Measurements from ENCODE around the gene FGF4. TPM values are rescaled to one million over a fixed set of nuclear protein-coding genes. Genes with fewer than 3 reads are reported as not detected.

FGF4 gene
- total RNA-seq, 1 donor from 2014 or later = not detected

DNA sequence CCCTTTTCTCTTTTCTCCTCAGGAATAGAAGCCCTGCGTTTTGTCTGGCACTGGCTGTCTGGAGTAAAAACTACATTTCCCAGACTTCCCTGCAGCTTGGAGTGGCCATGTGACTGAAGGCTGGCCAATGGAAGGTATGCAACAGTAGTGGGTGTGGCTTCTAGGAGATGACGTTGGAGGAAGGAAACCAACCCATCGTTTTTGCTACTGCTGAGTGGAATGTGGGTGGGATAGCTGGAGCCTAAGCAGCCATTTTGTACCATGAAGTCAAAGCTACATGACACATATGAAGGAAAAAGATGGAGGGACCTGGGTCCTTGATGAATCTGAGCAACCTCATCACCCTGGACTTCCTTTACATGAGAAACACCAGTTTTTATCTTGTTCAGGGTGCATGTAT lies 24.4 kb upstream of the FGF4 start:
- TF ChIP-seq, protein P1, sequence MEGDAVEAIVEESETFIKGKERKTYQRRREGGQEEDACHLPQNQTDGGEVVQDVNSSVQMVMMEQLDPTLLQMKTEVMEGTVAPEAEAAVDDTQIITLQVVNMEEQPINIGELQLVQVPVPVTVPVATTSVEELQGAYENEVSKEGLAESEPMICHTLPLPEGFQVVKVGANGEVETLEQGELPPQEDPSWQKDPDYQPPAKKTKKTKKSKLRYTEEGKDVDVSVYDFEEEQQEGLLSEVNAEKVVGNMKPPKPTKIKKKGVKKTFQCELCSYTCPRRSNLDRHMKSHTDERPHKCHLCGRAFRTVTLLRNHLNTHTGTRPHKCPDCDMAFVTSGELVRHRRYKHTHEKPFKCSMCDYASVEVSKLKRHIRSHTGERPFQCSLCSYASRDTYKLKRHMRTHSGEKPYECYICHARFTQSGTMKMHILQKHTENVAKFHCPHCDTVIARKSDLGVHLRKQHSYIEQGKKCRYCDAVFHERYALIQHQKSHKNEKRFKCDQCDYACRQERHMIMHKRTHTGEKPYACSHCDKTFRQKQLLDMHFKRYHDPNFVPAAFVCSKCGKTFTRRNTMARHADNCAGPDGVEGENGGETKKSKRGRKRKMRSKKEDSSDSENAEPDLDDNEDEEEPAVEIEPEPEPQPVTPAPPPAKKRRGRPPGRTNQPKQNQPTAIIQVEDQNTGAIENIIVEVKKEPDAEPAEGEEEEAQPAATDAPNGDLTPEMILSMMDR (IDR thresholded peaks at IDR 0.05) = no peak
- H3K27ac ChIP-seq = no peak overlapping the region
- H3K9me3 ChIP-seq = no peaks in the 10 kb centered on the region
- H3K27me3 ChIP-seq = no peaks in the 10 kb centered on the region
- H3K36me3 ChIP-seq = no peaks in the 10 kb centered on the region
- intact Hi-C loops (cut with DNase I) = no loop called here
- H3K4me1 ChIP-seq = no peaks in the 10 kb centered on the region
- H3K4me3 ChIP-seq = no peak overlapping the region
- no peak for DNase-seq (ENCODE audit: low spot score in 2 of 2)

DNA sequence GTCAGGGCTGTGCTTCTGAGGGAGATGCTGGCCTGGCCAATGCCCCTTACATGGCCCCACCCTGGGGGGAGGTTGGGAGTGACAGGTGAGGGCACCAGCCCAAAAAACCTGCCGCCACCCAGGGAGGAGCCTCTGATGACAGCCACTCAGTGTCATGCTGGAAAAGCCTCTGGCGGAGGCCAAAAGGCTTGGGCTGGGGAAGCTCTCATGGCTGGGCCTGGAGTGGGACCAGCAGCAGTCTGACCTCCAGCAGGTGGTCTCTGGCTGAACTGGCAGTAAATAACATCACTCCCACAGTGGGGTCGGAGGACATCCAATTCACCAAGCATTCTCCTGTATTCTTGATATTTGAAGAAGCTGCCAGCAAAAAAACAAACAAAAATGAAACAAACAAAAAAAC lies 24.0 kb upstream of the FGF4 start:
- Histone ChIP-seq H3K9me3 (no peaks in the 10 kb centered on the region), H3K36me3 (no peaks in the 10 kb centered on the region), H3K27ac (no peak overlapping the region), H3K4me3 (no peak overlapping the region), H3K27me3 (no peaks in the 10 kb centered on the region), H3K4me1 (no peaks in the 10 kb centered on the region)
- intact Hi-C loops (cut with DNase I) = no loop called here
- DNase-seq (ENCODE audit: low spot score in 2 of 2) = no peak
- TF ChIP-seq, protein P1 (IDR thresholded peaks at IDR 0.05) = no peak

DNA sequence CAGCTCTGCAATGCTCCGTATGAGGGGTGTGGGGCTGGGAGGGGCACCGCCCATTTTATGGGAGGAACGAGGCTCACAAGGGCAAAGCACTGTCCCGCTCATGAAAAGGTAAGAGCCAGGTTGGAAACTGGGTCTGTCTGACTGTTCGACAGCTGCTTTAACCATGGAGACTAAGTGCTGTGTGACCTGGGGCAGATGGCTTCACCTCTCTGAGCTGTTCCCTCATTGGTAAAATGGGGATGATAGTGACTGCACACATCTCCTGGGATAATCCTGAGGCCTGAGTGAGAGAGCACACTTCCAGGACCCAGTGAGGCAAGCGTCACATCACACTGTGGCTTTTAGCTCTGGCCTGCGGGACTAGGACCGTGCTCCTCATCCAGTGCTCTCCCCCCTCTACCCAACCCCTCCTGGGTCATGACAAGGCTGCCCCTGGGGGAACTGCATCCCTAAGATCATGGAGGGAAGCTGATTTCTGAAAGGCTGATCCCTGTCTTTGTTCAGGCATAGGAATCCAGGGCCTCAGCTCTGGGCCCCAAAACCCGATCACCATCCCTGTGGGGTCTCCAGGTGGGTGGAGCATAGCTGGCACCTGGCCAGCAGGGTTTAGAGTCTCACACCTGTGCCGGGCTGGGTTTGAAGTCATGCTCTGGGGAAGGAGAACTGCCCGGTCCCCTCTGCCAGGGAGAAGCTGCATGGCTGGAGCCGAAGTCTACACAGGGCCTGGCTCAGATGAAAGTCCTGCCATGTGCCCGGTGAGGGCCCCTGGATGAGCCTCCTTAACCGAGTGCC lies 22.8 kb upstream of the FGF4 start:
- intact Hi-C loops (cut with DNase I) = no loop called here
- Histone ChIP-seq H3K27ac (no peak overlapping the region), H3K27me3 (no peaks in the 10 kb centered on the region), H3K9me3 (no peaks in the 10 kb centered on the region), H3K4me1 (no peaks in the 10 kb centered on the region), H3K4me3 (no peak overlapping the region), H3K36me3 (no peaks in the 10 kb centered on the region)
- no peak for DNase-seq (ENCODE audit: low spot score in 2 of 2)
- TF ChIP-seq, protein P1 (IDR thresholded peaks at IDR 0.05) = no peak

DNA sequence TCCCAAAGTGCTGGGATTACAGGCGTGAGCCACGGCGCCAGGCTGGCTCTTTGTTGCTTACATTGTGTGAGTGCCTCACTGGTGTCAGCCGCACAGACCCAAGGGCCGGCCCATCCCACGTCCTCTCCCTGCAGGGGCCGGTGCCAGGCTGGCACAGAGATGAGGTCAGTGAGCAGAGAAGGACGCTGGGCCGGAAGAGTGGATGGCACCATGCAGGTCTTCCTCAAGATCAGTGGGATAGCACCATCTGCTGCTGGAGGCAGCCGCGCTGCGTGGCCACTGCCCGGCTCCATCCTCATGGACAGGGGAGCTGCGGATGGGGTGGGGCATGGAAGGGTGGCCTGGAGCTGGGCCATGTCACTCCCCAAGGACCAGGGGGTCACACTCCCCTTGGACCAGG lies 22.0 kb upstream of the FGF4 start:
- H3K4me1 ChIP-seq = no peaks in the 10 kb centered on the region
- TF ChIP-seq, protein P1 (IDR thresholded peaks at IDR 0.05) = no peak
- DNase-seq (ENCODE audit: low spot score in 2 of 2) = no peak
- H3K27me3 ChIP-seq = no peaks in the 10 kb centered on the region
- no peaks in the 10 kb centered on the region for H3K36me3 ChIP-seq
- H3K4me3 ChIP-seq = no peak overlapping the region
- H3K27ac ChIP-seq = no peak overlapping the region
- H3K9me3 ChIP-seq = no peaks in the 10 kb centered on the region
- intact Hi-C loops (cut with DNase I) = no loop called here

DNA sequence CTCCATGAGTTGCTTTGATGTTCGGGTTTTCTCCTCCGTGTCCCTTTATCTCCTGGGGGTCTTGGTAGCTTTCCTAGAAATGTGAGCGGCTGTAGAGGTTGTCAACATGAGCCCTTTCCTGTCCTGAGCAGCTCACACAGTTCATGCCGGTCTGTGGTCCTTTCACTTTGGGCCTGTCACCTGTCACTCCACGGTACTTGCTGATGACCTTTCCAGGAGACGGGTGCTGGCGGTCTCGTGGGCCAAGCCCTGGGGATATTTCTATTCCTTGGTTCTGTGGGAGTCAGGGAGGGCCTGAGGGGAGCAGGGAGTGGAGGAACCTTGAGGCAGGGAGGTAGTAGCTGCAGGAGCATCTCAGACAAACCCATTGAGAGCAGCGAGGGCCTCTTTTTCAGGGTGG lies 20.9 kb upstream of the FGF4 start:
- no peaks in the 10 kb centered on the region for H3K4me1 ChIP-seq
- DNase-seq (ENCODE audit: low spot score in 2 of 2) = no peak
- H3K9me3 ChIP-seq = no peaks in the 10 kb centered on the region
- no peaks in the 10 kb centered on the region for H3K27me3 ChIP-seq
- H3K36me3 ChIP-seq = no peaks in the 10 kb centered on the region
- no peak overlapping the region for H3K4me3 ChIP-seq
- TF ChIP-seq, protein P1 (IDR thresholded peaks at IDR 0.05) = no peak
- intact Hi-C loops (cut with DNase I) = no loop called here
- H3K27ac ChIP-seq = no peak overlapping the region

Data from ascending aorta (tissue), 2 donors.